OCI-LY3 (cell line): ENCODE measurements around the gene ITPR1.

Source experiments
- EZH2phosphoT487 ChIP-seq: fragments of 200-600 bp; shearing (Covaris generic); IDR thresholded peaks from 2 replicates; pipeline ENCODE4 v1.6.1; 2018; ENCODE audit warnings: antibody characterized with exemption, mixed run types, low read depth
- TF ChIP-seq, protein P1 (sequence below): fragments of 200-600, 300-600 bp; sonication (generic); IDR thresholded peaks from 2 replicates; pipeline ENCODE4 v1.5.1; 2014; ENCODE audit warnings: antibody characterized with exemption, low read length, low read depth

DNA sequence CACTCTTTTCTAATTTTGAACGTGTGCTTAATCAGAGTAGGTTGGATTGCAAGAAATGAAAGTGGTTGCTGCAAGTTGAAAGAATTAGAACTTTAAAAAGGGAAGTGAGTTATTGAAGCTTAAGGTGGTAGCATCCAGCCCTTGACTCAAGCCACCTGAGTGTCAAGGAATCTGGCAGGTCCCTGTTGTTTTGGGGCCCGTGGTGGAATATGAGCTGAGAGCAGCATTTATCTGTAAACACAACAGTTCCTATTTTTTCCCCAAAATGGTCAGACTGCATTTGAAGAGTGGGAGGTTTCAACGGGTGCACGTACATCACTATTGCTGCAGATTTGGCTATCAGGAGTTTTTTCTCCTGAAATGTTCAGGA, 1.7 kb downstream of the ITPR1 start:
- TF ChIP-seq, protein P1, sequence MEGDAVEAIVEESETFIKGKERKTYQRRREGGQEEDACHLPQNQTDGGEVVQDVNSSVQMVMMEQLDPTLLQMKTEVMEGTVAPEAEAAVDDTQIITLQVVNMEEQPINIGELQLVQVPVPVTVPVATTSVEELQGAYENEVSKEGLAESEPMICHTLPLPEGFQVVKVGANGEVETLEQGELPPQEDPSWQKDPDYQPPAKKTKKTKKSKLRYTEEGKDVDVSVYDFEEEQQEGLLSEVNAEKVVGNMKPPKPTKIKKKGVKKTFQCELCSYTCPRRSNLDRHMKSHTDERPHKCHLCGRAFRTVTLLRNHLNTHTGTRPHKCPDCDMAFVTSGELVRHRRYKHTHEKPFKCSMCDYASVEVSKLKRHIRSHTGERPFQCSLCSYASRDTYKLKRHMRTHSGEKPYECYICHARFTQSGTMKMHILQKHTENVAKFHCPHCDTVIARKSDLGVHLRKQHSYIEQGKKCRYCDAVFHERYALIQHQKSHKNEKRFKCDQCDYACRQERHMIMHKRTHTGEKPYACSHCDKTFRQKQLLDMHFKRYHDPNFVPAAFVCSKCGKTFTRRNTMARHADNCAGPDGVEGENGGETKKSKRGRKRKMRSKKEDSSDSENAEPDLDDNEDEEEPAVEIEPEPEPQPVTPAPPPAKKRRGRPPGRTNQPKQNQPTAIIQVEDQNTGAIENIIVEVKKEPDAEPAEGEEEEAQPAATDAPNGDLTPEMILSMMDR: no peak
- TF ChIP-seq EZH2phosphoT487: no peak
